HG02885 (cell line): ENCODE data around the gene PARD6A.
"Not testable (repeated sequence)": the region's sequence is repeated elsewhere in the genome, so short reads cannot be mapped to it uniquely, and the experiment has no call there.

Experiments
- ATAC-seq: cut with Tn5 transposase; IDR thresholded peaks from one replicate; pipeline ENCODE4 v1.9.1; 2021; ENCODE audit warnings: mild to moderate bottlenecking; ENCODE audit not compliant: unreplicated experiment, poor library complexity

PARD6A gene

GRCh38 chr16:67679935-67680897 lies 19.5 kb downstream of the PARD6A start:
- ATAC-seq: no peak

GRCh38 chr16:67683767-67684166 lies 23.0 kb downstream of the PARD6A start:
- ATAC-seq: no peak

- no peak for ATAC-seq
These were observed 24.8 kb downstream of the PARD6A start for GRCh38 chr16:67685388-67686112.

GRCh38 chr16:67693517-67694285 lies 32.9 kb downstream of the PARD6A start:
- ATAC-seq: not testable (repeated sequence)

GRCh38 chr16:67694611-67695010 lies 33.9 kb downstream of the PARD6A start:
- ATAC-seq: no peak

- ATAC-seq: no peak
These were observed 36.8 kb downstream of the PARD6A start for GRCh38 chr16:67697422-67698185.

GRCh38 chr16:67699265-67699664 lies 38.5 kb downstream of the PARD6A start:
- ATAC-seq: no peak

- no peak for ATAC-seq
These were observed 40.7 kb downstream of the PARD6A start for GRCh38 chr16:67701420-67701819.

- no peak for ATAC-seq
These were observed 41.4 kb downstream of the PARD6A start for GRCh38 chr16:67702130-67702529.

GRCh38 chr16:67703626-67704025 lies 42.9 kb downstream of the PARD6A start:
- ATAC-seq: no peak

- ATAC-seq: no peak
These were observed 43.4 kb downstream of the PARD6A start for GRCh38 chr16:67704110-67704509.

GRCh38 chr16:67707210-67707609 lies 46.5 kb downstream of the PARD6A start:
- ATAC-seq: no peak

GRCh38 chr16:67707790-67708189 lies 47.0 kb downstream of the PARD6A start:
- ATAC-seq: no peak

- no peak for ATAC-seq
These were observed 47.6 kb downstream of the PARD6A start for GRCh38 chr16:67708368-67708771.

- no peak for ATAC-seq
These were observed 48.3 kb downstream of the PARD6A start for GRCh38 chr16:67709050-67709449.

GRCh38 chr16:67710607-67711006 lies 49.8 kb downstream of the PARD6A start:
- no peak for ATAC-seq
